ENCODE results near the gene NPAS1. TPM values are rescaled to one million over a fixed set of nuclear protein-coding genes. Genes with fewer than 3 reads are reported as not detected.

The NPAS1 gene
- total and polyA plus RNA-seq, 2 experiments from 2014 or later: 5.6 to 9.8 TPM

GRCh38 chr19:47045867-47046470 is 26.3 kb downstream of the NPAS1 start:
- H3K27ac ChIP-seq (ENCODE audit: low read depth): no peak overlapping the region
- Mint-ChIP-seq H3K27me3 (ENCODE audit: insufficient read depth, low read depth, poor library complexity) (peaks cover 15% of the 10 kb centered on the region), H3K4me1 (peaks cover 8% of the 10 kb centered on the region), H3K36me3 (ENCODE audit: low read depth) (peaks cover 3% of the 10 kb centered on the region; the same call in 1 of the 3 replicates), H3K27ac (no peak overlapping the region), H3K9me3 (no peaks in the 10 kb centered on the region; the same call in 2 of the 3 replicates), H3K4me3 (no peak overlapping the region)
- DNase-seq (ENCODE audit: low spot score): no peak
- H3K27me3 ChIP-seq (ENCODE audit: insufficient read depth): no peaks in the 10 kb centered on the region
- H3K79me2 ChIP-seq (replicated peaks; ENCODE audit: insufficient read depth): peaks cover 10% of the 10 kb centered on the region
- H3K4me2 ChIP-seq: no peak overlapping the region
- H3F3A ChIP-seq (replicated peaks; ENCODE audit: low read depth): 0 out of 2 replicates have a peak, but pooled peaks cover 6% of the 10 kb centered on the region
- no peak overlapping the region for H3K4me3 ChIP-seq
- no peak overlapping the region for H2AFZ ChIP-seq
- no peaks in the 10 kb centered on the region for H3K9me2 ChIP-seq (ENCODE audit: insufficient read depth)
- ATAC-seq: no peak
- peaks cover 6% of the 10 kb centered on the region for H4K20me1 ChIP-seq (replicated peaks; ENCODE audit: insufficient read depth)
- peaks cover 17% of the 10 kb centered on the region for H3K4me1 ChIP-seq (ENCODE audit: insufficient read depth)
- H3K36me3 ChIP-seq (ENCODE audit: insufficient read depth): no peaks in the 10 kb centered on the region
- TF ChIP-seq NANOG (IDR thresholded peaks at IDR 0.05; ENCODE audit: borderline replicate concordance): no peak
- TF ChIP-seq EZH2phosphoT487 (IDR thresholded peaks at IDR 0.05; ENCODE audit: unreplicated experiment): no peak
- peak; percentile 52 for TF ChIP-seq REST (IDR thresholded peaks at IDR 0.05; ENCODE audit: unreplicated experiment)
- TF ChIP-seq POLR2AphosphoS5 (IDR thresholded peaks at IDR 0.05; ENCODE audit: low read depth): no peak
- no peak for TF ChIP-seq CTCF (conservative IDR thresholded peaks at IDR 0.05; ENCODE audit: low read depth in 2 of 2)
- no peak for TF ChIP-seq ZNF331 (CRISPR knock-in tag; IDR thresholded peaks at IDR 0.05; ENCODE audit: low read depth)
- no peak for TF ChIP-seq ZNF462 (CRISPR knock-in tag; IDR thresholded peaks at IDR 0.05)
- TF ChIP-seq EZH2 (IDR thresholded peaks at IDR 0.05; ENCODE audit: low read depth, unreplicated experiment): no peak

Measured in GM23338 (cell line).